LNCaP clone FGC (cell line): Measurements from ENCODE around the gene PAK6.

Source experiments
- DNase-seq: peaks from one replicate; pipeline ENCODE4 v3.0.0-alpha.2; 2011; ENCODE audit warnings: low read depth
- H3K4me3 ChIP-seq: 2 replicates; pipeline ENCODE4 v1.5.1; 2011; ENCODE audit warnings: mild to moderate bottlenecking, low read depth, low read length, control low read depth
- TF ChIP-seq, protein P1 (sequence below): IDR thresholded peaks from 2 replicates; pipeline ENCODE4 v1.5.1; 2012; ENCODE audit warnings: mild to moderate bottlenecking; ENCODE audit not compliant: control insufficient read depth, insufficient read depth; ENCODE audit errors: extremely low read depth

PAK6 gene

DNA sequence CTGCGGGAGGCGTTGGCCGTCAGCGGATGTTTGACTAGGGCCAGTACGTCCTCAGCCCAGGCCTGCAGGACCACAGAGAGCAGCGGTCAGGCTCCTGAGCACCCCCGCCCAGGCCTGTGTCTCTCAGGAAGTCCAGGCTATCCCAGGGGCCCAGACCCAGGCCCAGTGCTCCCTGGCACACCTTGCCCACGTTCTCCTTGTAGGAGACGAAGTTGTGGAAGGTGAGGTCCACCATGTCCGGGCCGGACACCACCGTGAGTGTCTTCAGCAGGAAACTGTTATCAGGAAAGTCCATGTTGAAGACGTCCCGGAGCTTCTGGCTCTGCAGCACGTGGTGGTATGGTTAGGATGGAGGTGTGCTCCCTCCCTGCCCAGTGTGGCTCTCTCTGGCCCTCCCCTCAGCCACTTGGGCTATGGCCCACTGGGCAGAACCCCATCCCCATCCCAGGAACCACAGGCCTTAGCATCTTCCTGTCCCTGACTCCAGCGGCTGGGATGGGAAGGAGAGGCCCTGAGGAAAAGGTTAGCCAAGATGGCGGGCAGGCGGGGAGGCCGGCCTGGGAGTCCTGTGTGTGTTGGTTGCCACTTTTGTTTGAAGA, 63.5 kb downstream of the PAK6 start:
- TF ChIP-seq, protein P1, sequence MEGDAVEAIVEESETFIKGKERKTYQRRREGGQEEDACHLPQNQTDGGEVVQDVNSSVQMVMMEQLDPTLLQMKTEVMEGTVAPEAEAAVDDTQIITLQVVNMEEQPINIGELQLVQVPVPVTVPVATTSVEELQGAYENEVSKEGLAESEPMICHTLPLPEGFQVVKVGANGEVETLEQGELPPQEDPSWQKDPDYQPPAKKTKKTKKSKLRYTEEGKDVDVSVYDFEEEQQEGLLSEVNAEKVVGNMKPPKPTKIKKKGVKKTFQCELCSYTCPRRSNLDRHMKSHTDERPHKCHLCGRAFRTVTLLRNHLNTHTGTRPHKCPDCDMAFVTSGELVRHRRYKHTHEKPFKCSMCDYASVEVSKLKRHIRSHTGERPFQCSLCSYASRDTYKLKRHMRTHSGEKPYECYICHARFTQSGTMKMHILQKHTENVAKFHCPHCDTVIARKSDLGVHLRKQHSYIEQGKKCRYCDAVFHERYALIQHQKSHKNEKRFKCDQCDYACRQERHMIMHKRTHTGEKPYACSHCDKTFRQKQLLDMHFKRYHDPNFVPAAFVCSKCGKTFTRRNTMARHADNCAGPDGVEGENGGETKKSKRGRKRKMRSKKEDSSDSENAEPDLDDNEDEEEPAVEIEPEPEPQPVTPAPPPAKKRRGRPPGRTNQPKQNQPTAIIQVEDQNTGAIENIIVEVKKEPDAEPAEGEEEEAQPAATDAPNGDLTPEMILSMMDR = no peak
- no peak overlapping the region for H3K4me3 ChIP-seq
- no peak for DNase-seq

DNA sequence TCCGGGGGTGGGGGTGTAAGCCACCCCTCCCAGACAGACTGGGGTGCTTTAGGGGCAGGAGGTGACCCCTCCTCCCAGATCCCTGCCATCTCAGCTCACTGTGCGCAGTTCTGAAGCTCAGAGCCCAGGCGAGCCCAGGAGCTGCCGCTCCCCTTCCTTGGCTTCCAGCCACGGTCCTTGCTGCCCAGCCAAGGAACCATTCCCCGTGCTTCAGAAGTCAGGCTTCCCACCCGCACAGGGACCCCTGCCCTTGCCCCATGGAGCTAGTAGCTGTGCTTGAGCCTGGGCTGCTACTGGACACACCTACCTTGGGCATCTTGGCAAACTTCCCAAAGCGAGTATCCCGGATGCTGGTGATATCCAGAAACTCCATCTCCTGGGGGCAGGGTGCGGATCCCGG, 64.1 kb downstream of the PAK6 start:
- no peak for DNase-seq
- TF ChIP-seq, protein P1 = no peak
- H3K4me3 ChIP-seq = no peak overlapping the region

DNA sequence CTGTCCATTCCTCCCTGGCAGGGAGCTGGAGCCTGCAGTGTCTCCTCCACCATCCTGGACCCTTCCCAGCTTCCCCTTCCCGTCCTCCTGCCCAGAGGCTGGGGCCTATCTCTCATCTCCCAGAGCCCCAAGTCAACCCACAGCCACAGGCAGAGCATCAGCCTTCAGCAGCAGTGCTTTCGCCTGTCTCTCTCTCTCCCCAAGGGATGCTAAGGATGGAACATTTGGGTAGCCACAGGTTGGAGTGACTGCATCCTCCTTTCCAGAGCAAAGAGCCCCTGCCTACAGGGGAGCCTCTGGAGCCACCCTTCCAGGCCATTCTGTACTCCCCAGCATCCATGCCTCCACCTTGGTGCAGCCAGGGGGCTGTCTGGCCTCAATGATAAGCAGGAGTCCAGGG, 64.7 kb downstream of the PAK6 start:
- TF ChIP-seq, protein P1 = no peak
- H3K4me3 ChIP-seq = no peak overlapping the region
- DNase-seq = no peak

DNA sequence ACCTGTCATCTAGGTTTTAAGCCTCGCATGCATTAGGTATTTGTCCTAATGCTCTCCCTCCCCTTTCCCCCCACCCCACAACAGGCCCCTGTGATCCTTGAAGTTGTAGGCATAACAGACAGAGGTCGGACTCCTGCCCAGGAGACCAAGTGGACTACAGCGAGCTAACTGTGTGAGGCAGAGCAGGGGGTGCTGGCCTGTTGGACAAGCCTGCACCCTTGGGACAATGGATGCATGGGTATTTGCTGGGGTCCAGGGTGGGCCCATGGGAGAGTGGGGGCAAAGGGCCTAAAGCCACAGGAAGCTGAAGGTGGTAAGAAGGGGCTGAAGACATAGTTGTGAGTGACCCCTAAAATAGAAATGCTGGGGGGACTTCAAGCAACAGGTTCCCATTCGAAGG, 66.4 kb downstream of the PAK6 start:
- TF ChIP-seq, protein P1 = no peak
- H3K4me3 ChIP-seq = no peak overlapping the region
- no peak for DNase-seq

DNA sequence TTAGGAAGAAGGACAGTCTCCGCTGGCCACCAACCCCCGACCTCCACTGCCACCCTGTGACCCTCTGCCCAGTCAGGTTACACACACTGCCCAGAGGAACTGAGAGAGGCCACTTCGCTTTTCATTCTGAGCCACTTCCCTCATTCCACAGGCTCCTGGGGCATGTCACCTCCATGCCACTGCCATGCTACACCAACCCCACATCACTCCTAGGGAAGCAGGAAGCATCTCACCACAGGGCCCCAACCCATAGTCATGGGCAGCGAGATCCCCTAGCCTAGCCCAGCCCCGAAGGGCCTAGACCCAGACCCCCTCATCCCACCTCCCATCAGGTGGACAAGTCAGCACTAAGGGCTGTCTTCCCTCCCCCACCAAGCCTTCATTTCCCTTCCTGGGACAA, 67.5 kb downstream of the PAK6 start:
- H3K4me3 ChIP-seq = no peak overlapping the region
- TF ChIP-seq, protein P1 = no peak
- DNase-seq = no peak

DNA sequence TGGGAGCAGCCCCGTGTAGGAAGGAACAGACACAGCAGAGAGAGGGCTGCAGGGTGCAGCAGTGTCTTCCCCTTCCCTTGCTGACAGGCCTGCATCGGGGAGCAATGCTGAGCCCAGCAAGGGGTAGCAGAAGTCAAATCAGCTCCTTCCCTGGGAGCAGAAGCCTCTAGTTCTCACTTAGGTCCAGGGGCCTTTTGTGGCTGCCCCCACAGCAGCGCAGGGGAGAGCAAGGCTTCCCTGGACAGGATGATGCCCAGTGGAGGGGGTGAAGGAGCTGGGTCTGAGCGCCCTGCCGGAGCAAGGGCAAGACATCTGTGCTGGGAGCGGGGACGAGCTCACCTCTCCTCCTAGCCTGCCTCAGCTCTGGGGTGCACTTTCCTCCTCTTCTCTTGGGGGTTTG, 68.0 kb downstream of the PAK6 start:
- DNase-seq = no peak
- TF ChIP-seq, protein P1 = no peak
- H3K4me3 ChIP-seq = no peak overlapping the region

DNA sequence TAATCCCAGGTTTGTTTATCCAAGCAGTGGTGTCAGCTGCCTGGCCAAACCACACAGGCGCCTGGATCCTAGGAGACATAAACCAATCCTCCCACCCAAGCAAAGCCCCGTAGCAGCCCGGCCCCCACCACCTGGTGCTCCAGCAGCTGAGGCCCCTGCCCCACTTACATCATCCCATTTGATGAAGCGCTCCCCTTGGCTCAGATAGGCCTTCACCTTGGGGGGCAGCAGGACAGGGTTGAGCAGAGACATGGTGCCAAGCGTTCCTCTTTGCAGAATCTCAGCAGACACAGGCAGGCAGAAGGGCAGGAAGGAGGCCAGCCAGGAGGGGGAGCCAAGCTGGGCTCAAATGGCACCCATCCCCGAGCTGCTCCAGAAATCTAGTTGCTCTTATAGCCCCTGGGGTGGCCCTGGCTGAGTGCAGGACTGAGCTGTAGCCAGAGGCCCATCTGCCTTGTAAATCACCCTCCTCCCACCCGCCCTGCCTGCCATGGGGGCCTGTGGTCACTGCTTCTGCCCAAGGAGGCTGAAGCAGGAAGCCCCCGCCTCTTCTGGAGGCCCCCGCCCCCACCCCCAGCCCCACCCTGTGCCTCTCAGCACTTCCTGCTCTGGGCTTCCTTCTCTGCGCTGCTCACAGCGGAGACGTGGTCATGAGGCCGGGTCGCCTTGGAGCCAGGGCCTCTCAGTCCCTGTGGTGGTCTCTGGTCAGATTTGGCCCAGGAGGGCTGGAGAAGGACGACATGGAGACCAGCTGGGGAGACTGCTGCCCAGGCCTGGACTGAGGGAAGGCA, 68.8 kb downstream of the PAK6 start, which contains the start of gene PLCB2:
PLCB2 (minus strand) TSS at position 515 of the 791 bp plus-strand sequence; CDS start at position 252, 263 bp downstream.
- H3K4me3 ChIP-seq = no peak within 1 kb of the TSS
- TF ChIP-seq, protein P1 = peak; percentile 16; the same call in 1 of the 2 replicates
- no peak for DNase-seq
